HUES48 (cell line): ENCODE measurements around the gene ASB14.

Source experiments
- H3K27ac ChIP-seq: one replicate; pipeline ENCODE4 v1.7.0; 2013; ENCODE audit warnings: low read depth, low read length, inconsistent platforms
- H3K27me3 ChIP-seq: 2 replicates; pipeline ENCODE4 v1.6.1; 2013; ENCODE audit warnings: mild to moderate bottlenecking, low read length; ENCODE audit not compliant: control insufficient read depth, insufficient read depth
- H3K36me3 ChIP-seq: 2 replicates; pipeline ENCODE4 v1.6.1; 2013; ENCODE audit warnings: low read length; ENCODE audit not compliant: control insufficient read depth, insufficient read depth
- H3K4me1 ChIP-seq: 2 replicates; pipeline ENCODE4 v1.6.1; 2013; ENCODE audit warnings: mild to moderate bottlenecking, low read length; ENCODE audit not compliant: control insufficient read depth, insufficient read depth
- H3K4me3 ChIP-seq: 2 replicates; pipeline ENCODE4 v1.5.1; 2013; ENCODE audit warnings: mild to moderate bottlenecking, low read depth, low read length
- H3K9ac ChIP-seq: 2 replicates; pipeline ENCODE4 v1.6.1; 2013; ENCODE audit warnings: mild to moderate bottlenecking, low read depth, low read length, moderate library complexity
- H3K9me3 ChIP-seq: 2 replicates; pipeline ENCODE4 v1.6.1; 2013; ENCODE audit warnings: low read length; ENCODE audit not compliant: control insufficient read depth, insufficient read depth

The ASB14 gene

GRCh38 chr3:57292897-57293526 lies 527 bp upstream of the ASB14 start:
- Histone ChIP-seq H3K27me3 (no peaks in the 10 kb centered on the region), H3K27ac (no peak overlapping the region), H3K9ac (no peak overlapping the region), H3K36me3 (no peaks in the 10 kb centered on the region), H3K4me3 (no peak overlapping the region), H3K4me1 (no peaks in the 10 kb centered on the region), H3K9me3 (no peaks in the 10 kb centered on the region)

- no peak overlapping the region for H3K27ac ChIP-seq
- 0 out of 2 replicates have a peak, but pooled peaks cover 6% of the 10 kb centered on the region for H3K9me3 ChIP-seq
- H3K4me3 ChIP-seq, result no peak overlapping the region
- H3K4me1 ChIP-seq, result no peaks in the 10 kb centered on the region
- H3K9ac ChIP-seq, result no peak overlapping the region
- H3K36me3 ChIP-seq, result no peaks in the 10 kb centered on the region
- no peaks in the 10 kb centered on the region for H3K27me3 ChIP-seq
These were observed 4.1 kb downstream of the ASB14 start for GRCh38 chr3:57288403-57288802.

GRCh38 chr3:57287205-57287604 lies 5.3 kb downstream of the ASB14 start:
- Histone ChIP-seq H3K36me3 (no peaks in the 10 kb centered on the region), H3K27ac (no peak overlapping the region), H3K4me1 (no peaks in the 10 kb centered on the region), H3K27me3 (no peaks in the 10 kb centered on the region), H3K9ac (no peak overlapping the region), H3K9me3 (0 out of 2 replicates have a peak, but pooled peaks cover 6% of the 10 kb centered on the region), H3K4me3 (no peak overlapping the region)

GRCh38 chr3:57283334-57283733 lies 9.2 kb downstream of the ASB14 start:
- Histone ChIP-seq H3K4me1 (no peaks in the 10 kb centered on the region), H3K27me3 (no peaks in the 10 kb centered on the region), H3K27ac (no peak overlapping the region), H3K9ac (no peak overlapping the region), H3K9me3 (0 out of 2 replicates have a peak, but pooled peaks cover 8% of the 10 kb centered on the region), H3K4me3 (no peak overlapping the region), H3K36me3 (no peaks in the 10 kb centered on the region)

- no peak overlapping the region for H3K4me3 ChIP-seq
- no peaks in the 10 kb centered on the region for H3K36me3 ChIP-seq
- no peak overlapping the region for H3K9ac ChIP-seq
- H3K27ac ChIP-seq, result no peak overlapping the region
- H3K4me1 ChIP-seq, result no peaks in the 10 kb centered on the region
- no peaks in the 10 kb centered on the region for H3K27me3 ChIP-seq
- 0 out of 2 replicates have a peak, but pooled peaks cover 7% of the 10 kb centered on the region for H3K9me3 ChIP-seq
These were observed 10.8 kb downstream of the ASB14 start for GRCh38 chr3:57281715-57282114.

- H3K4me1 ChIP-seq, result no peaks in the 10 kb centered on the region
- H3K36me3 ChIP-seq, result peaks cover 2% of the 10 kb centered on the region; the same call in 1 of the 2 replicates
- no peak overlapping the region for H3K4me3 ChIP-seq
- 0 out of 2 replicates have a peak, but pooled peaks cover 2% of the 10 kb centered on the region for H3K9me3 ChIP-seq
- H3K27me3 ChIP-seq, result no peaks in the 10 kb centered on the region
- H3K27ac ChIP-seq, result no peak overlapping the region
- no peak overlapping the region for H3K9ac ChIP-seq
These were observed 12.8 kb downstream of the ASB14 start for GRCh38 chr3:57279685-57280084.

- Histone ChIP-seq H3K9me3 (0 out of 2 replicates have a peak, but pooled peaks cover 2% of the 10 kb centered on the region), H3K4me1 (no peaks in the 10 kb centered on the region), H3K36me3 (peaks cover 5% of the 10 kb centered on the region; the same call in 1 of the 2 replicates), H3K9ac (no peak overlapping the region), H3K27me3 (no peaks in the 10 kb centered on the region), H3K27ac (no peak overlapping the region), H3K4me3 (no peak overlapping the region)
These were observed 14.2 kb downstream of the ASB14 start for GRCh38 chr3:57278237-57278636.

- H3K36me3 ChIP-seq, result peaks cover 19% of the 10 kb centered on the region
- H3K4me3 ChIP-seq, result no peak overlapping the region
These were observed 17.1 kb downstream of the ASB14 start for GRCh38 chr3:57275393-57275792.

GRCh38 chr3:57274845-57275244 lies 17.6 kb downstream of the ASB14 start:
- Histone ChIP-seq H3K36me3 (peaks cover 25% of the 10 kb centered on the region), H3K9me3 (no peaks in the 10 kb centered on the region), H3K27me3 (no peaks in the 10 kb centered on the region), H3K27ac (no peak overlapping the region), H3K4me3 (no peak overlapping the region), H3K4me1 (no peaks in the 10 kb centered on the region), H3K9ac (no peak overlapping the region)

More at GRCh38 chr3:57275393-57275792, 17.1 kb downstream of the ASB14 start:
- Histone ChIP-seq H3K27ac (no peak overlapping the region), H3K9me3 (0 out of 2 replicates have a peak, but pooled peaks cover 2% of the 10 kb centered on the region), H3K27me3 (no peaks in the 10 kb centered on the region), H3K4me1 (no peaks in the 10 kb centered on the region), H3K9ac (no peak overlapping the region)

- peaks cover 53% of the 10 kb centered on the region for H3K36me3 ChIP-seq
- no peaks in the 10 kb centered on the region for H3K4me1 ChIP-seq
- no peak overlapping the region for H3K4me3 ChIP-seq
- H3K9me3 ChIP-seq, result no peaks in the 10 kb centered on the region
- no peaks in the 10 kb centered on the region for H3K27me3 ChIP-seq
- no peak overlapping the region for H3K27ac ChIP-seq
- H3K9ac ChIP-seq, result no peak overlapping the region
These were observed 24.1 kb downstream of the ASB14 start for GRCh38 chr3:57268416-57268815.

GRCh38 chr3:57261929-57262328 lies 30.6 kb downstream of the ASB14 start:
- H3K4me1 ChIP-seq, result no peaks in the 10 kb centered on the region
- H3K27ac ChIP-seq, result no peak overlapping the region
- H3K9ac ChIP-seq, result no peak overlapping the region
- no peaks in the 10 kb centered on the region for H3K9me3 ChIP-seq
- no peaks in the 10 kb centered on the region for H3K27me3 ChIP-seq
- no peak overlapping the region for H3K4me3 ChIP-seq
- H3K36me3 ChIP-seq, result peaks cover 60% of the 10 kb centered on the region
